NT2/D1 (cell line): Measurements from ENCODE around the gene DCANP1.
A peak's percentile ranks its signal among the peaks of the same experiment; 100 is the strongest.

ENCODE experiments used
- DNase-seq: peaks from one replicate; pipeline ENCODE4 v3.0.0-alpha.2; 2011; ENCODE audit warnings: low read depth, low spot score
- H3K27me3 ChIP-seq: 2 replicates; pipeline ENCODE4 v1.6.0; 2011; ENCODE audit warnings: mild to moderate bottlenecking; ENCODE audit not compliant: insufficient read length, insufficient read depth
- H3K36me3 ChIP-seq: 2 replicates; pipeline ENCODE4 v1.6.1; 2011; ENCODE audit warnings: mild to moderate bottlenecking, low read length, mixed read lengths; ENCODE audit not compliant: insufficient read depth, insufficient read length
- H3K4me1 ChIP-seq: 2 replicates; pipeline ENCODE4 v1.5.1; 2011; ENCODE audit not compliant: insufficient read depth, insufficient read length
- H3K4me3 ChIP-seq: 2 replicates; pipeline ENCODE4 v1.5.1; 2011; ENCODE audit warnings: low read depth; ENCODE audit not compliant: insufficient read length
- H3K9ac ChIP-seq: 2 replicates; pipeline ENCODE4 v1.6.0; 2011; ENCODE audit warnings: low read depth; ENCODE audit not compliant: insufficient read length
- H3K9me3 ChIP-seq: 2 replicates; pipeline ENCODE4 v1.5.1; 2011; ENCODE audit warnings: mild to moderate bottlenecking, low read length; ENCODE audit not compliant: insufficient read depth
- SUZ12 ChIP-seq: IDR thresholded peaks from 2 replicates; pipeline ENCODE4 v1.6.1; 2011; ENCODE audit not compliant: insufficient read length, insufficient read depth; ENCODE audit errors: extremely low read depth
- YY1 ChIP-seq: IDR thresholded peaks from 2 replicates; pipeline ENCODE4 v1.6.1; 2011; ENCODE audit not compliant: insufficient read length, insufficient read depth
- ZNF274 ChIP-seq: IDR thresholded peaks from 2 replicates; pipeline ENCODE4 v1.6.1; 2011; ENCODE audit warnings: mild to moderate bottlenecking, low read depth, low read length

Gene DCANP1

GRCh38 chr5:135399794-135400542, 47.2 kb downstream of the DCANP1 start:
- Histone ChIP-seq H3K36me3 (peaks cover 4% of the 10 kb centered on the region), H3K4me3 (peak overlapping the region; percentile 56), H3K27me3 (peaks cover 67% of the 10 kb centered on the region), H3K9ac (peak overlapping the region; percentile 83), H3K4me1 (no peaks in the 10 kb centered on the region), H3K9me3 (no peaks in the 10 kb centered on the region)
- TF ChIP-seq SUZ12 (no peak), ZNF274 (no peak), YY1 (no peak)
- DNase-seq: peak; percentile 68

DNA sequence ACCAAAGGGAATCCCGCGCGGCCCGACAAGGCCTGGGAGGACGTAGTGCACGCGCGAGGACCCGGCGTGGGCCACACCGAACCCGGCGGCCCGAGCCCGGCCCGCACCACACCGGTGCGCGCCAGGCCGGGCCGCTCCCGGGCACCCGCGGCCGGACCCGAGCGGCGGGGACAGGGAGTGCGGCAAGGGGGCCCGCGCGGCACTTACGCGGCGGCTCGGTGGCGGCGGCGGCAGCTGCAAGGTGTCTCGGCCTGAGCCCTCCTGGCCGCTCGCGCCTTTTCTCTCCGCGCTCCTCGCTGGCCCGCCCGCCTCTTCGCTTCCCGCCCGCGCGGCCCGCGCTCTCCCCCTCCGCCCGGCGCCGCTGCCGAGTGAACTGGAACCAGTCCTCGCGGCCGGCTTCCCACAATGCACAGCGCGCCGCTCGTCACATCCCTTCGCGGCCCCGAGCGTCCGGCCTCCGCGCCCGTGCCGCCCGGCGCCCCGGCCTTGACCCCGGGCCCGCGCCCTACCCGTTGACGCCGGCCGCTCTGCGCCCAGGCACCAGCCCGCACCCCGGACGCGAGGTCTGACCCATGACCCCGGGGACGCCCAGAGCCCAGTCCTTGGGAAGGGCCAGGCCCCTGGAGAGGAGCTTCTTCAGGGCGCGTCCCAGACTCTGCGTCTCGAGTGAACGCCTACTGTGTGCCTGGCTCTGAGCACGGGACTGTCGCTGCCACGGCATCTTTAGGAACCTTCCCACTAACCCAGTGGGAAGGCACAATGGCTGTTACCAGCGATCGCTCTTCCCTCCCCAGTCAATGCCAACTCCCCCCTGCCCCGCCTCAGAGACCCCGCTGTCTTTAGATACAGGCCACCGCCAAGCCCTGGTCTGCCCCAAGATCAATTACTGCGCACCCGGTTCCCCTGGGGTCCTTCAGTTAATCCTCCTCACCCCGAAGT, 48.0 kb downstream of the DCANP1 start, which contains the start of gene MACROH2A1:
TSS of gene MACROH2A1 (minus strand) at position 377 of the 939 bp plus-strand sequence. CDS start 10,138 bp downstream, outside the sequence.
- peaks cover 70% of the 10 kb centered on the region for H3K27me3 ChIP-seq
- H3K4me1 ChIP-seq: no peaks in the 10 kb centered on the region
- TF ChIP-seq YY1 (no peak), SUZ12 (no peak), ZNF274 (no peak)
- DNase-seq: peak; percentile 49
- H3K9me3 ChIP-seq: no peaks in the 10 kb centered on the region
- peak within 1 kb of the TSS; percentile 56 for H3K4me3 ChIP-seq
- peaks cover 4% of the 10 kb centered on the region for H3K36me3 ChIP-seq
- H3K9ac ChIP-seq: peak within 1 kb of the TSS; percentile 83

DNA sequence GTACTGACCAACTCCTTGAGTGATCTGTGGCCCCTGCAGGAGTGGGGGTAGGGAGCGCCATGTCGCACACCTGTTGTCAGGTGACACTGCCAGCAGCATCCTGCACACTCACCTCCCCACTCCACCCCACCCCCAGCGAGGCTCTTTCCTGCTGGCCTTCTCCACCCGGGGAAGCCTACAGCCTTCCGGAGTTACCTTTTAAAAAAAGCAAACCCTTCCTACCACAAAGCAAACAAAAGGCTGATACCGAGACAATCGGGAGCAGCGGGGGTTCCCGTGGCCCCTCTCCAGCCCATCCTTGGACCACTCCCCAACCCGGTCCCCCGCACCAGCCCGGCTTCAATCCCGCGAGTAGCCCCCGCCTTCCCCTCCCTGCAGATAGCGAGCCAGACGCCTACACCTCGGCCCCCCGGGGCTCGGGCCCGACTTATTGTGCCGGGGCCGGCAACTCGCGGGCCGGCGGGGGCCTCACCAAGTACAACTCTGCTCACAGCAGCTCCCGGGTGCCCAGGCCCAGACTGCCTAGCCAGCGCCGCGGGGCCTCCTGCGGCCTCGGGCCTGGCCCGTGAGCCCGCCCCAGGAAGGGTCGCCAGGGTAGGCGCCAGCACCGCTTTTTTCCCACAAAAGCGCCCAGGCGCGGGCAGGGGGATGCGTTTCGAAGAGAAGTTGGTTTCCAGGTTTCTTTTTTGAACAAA, 48.8 kb downstream of the DCANP1 start:
- DNase-seq: peak; percentile 11
- no peak for TF ChIP-seq ZNF274
- no peak for TF ChIP-seq YY1
- TF ChIP-seq SUZ12: no peak

GRCh38 chr5:135397084-135397483, 50.1 kb downstream of the DCANP1 start:
- no peaks in the 10 kb centered on the region for H3K9me3 ChIP-seq
- H3K36me3 ChIP-seq: peaks cover 21% of the 10 kb centered on the region
- no peak overlapping the region for H3K4me3 ChIP-seq
- no peak for DNase-seq
- TF ChIP-seq YY1 (no peak), ZNF274 (no peak), SUZ12 (no peak)
- peaks cover 55% of the 10 kb centered on the region for H3K27me3 ChIP-seq
- no peak overlapping the region for H3K9ac ChIP-seq
- no peaks in the 10 kb centered on the region for H3K4me1 ChIP-seq

More for the DNA sequence above, 48.8 kb downstream of the DCANP1 start:
- peaks cover 11% of the 10 kb centered on the region for H3K36me3 ChIP-seq
- H3K9ac ChIP-seq: peak overlapping the region; percentile 83
- peak overlapping the region; percentile 56 for H3K4me3 ChIP-seq
- no peaks in the 10 kb centered on the region for H3K4me1 ChIP-seq
- H3K9me3 ChIP-seq: no peaks in the 10 kb centered on the region
- peaks cover 67% of the 10 kb centered on the region for H3K27me3 ChIP-seq

GRCh38 chr5:135396459-135397055, 50.6 kb downstream of the DCANP1 start:
- H3K9ac ChIP-seq: no peak overlapping the region
- no peaks in the 10 kb centered on the region for H3K9me3 ChIP-seq
- H3K4me3 ChIP-seq: no peak overlapping the region
- H3K4me1 ChIP-seq: no peaks in the 10 kb centered on the region
- H3K36me3 ChIP-seq: peaks cover 26% of the 10 kb centered on the region
- peaks cover 49% of the 10 kb centered on the region for H3K27me3 ChIP-seq
- TF ChIP-seq YY1: no peak
- TF ChIP-seq SUZ12: no peak
- no peak for TF ChIP-seq ZNF274
- DNase-seq: no peak

GRCh38 chr5:135395866-135396265, 51.3 kb downstream of the DCANP1 start:
- Histone ChIP-seq H3K9me3 (no peaks in the 10 kb centered on the region), H3K4me3 (no peak overlapping the region), H3K9ac (no peak overlapping the region), H3K36me3 (peaks cover 26% of the 10 kb centered on the region), H3K27me3 (peaks cover 42% of the 10 kb centered on the region), H3K4me1 (no peaks in the 10 kb centered on the region)
- DNase-seq: no peak
- no peak for TF ChIP-seq SUZ12
- TF ChIP-seq ZNF274: no peak
- no peak for TF ChIP-seq YY1
